ENCODE results near the gene TMEM235. TPM values are rescaled to one million over a fixed set of nuclear protein-coding genes. Genes with fewer than 3 reads are reported as not detected.

TMEM235 gene
- total and polyA plus RNA-seq, 11 donors: not detected

DNA sequence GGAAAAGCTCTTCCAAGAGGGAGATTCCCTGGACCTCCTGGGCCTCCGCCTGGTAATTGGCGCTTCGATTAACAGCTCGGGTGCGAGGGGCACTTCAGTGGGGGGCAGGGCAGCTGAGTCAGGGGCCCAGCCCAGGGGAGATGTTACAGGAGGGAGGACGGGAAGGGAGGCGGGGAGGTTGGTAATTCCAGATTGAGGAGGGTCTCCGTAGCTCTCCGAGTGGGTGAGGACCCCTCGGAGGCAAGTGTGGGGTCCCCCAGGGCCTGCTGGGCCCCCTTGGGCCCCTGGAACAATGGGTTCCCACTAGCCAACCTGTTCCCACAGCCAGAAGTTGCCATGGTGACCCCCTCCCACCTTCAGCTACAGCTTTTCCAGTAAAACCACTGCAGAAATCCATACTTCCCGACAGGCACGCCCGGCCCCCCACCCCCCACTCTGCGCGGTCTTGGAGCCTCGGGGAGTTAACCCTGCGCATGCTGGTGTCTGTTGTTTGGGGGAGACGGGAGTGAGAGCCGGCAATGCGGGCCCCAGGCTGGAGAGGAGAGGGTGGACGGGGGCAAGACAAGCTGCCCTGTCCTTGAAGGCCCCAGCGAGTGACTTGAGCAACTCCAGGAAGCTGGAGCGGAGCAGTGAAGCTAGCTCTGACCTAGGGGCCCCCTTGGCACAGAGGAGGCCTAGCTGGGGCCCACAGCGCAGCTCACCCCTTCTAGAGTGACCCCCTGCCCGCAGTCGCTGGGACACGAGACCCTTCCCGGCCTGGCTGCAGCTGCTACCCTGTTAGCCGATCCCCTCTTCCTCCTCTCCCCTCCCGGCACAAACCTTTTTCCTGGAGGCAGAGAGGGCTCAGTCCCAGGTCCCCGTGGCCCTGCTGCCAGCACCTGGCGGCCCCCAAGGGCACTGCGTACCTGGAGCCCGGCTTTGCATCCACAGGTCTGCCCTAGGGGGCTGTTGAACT, 37.8 kb downstream of the TMEM235 start:
- no peaks in the 10 kb centered on the region for H3K9me3 ChIP-seq
- TF ChIP-seq CTCF (IDR thresholded peaks at IDR 0.05) (no peak), POLR2A (IDR thresholded peaks at IDR 0.05) (no peak)
- no peak overlapping the region for H3K27ac ChIP-seq
- no peak for DNase-seq
- intact Hi-C loops (cut with DNase I): no loop called here
- peaks cover 0 to 12% (median 3%) of the 10 kb centered on the region in 12 donors for H3K4me1 ChIP-seq
- no peak for ATAC-seq
- WGBS, 4 donors: 56 to 62% (median 61%) methylated on average over 30 to 34 of the region's 34 CpGs
- H3K27me3 ChIP-seq: peaks cover 0 to 20% (median 2%) of the 10 kb centered on the region in 9 donors
- H3K4me3 ChIP-seq: no peak overlapping the region
- no peaks in the 10 kb centered on the region for H3K36me3 ChIP-seq

GRCh38 chr17:78269955-78270381, 38.5 kb downstream of the TMEM235 start:
- Histone ChIP-seq H3K9me3 (no peaks in the 10 kb centered on the region), H3K36me3 (no peaks in the 10 kb centered on the region), H3K27ac (no peak overlapping the region), H3K27me3 (peaks cover 0 to 20% (median 2%) of the 10 kb centered on the region in 9 donors), H3K4me1 (peaks cover 0 to 12% (median 3%) of the 10 kb centered on the region in 12 donors), H3K4me3 (no peak overlapping the region)
- no peak for ATAC-seq
- intact Hi-C loops (cut with DNase I): no loop called here
- no peak for DNase-seq
- 88 to 94% (median 92%) methylated on average over 8 of the region's 8 CpGs for WGBS, 4 donors
- TF ChIP-seq CTCF (IDR thresholded peaks at IDR 0.05): no peak
- no peak for TF ChIP-seq POLR2A (IDR thresholded peaks at IDR 0.05)

GRCh38 chr17:78271419-78272170, 40.2 kb downstream of the TMEM235 start:
- no peak overlapping the region for H3K27ac ChIP-seq
- 74 to 78% (median 75%) methylated on average over 12 of the region's 12 CpGs for WGBS, 4 donors
- intact Hi-C loops (cut with DNase I): no loop called here
- H3K36me3 ChIP-seq: no peaks in the 10 kb centered on the region
- TF ChIP-seq CTCF (IDR thresholded peaks at IDR 0.05) (no peak), POLR2A (IDR thresholded peaks at IDR 0.05) (no peak)
- H3K4me3 ChIP-seq: no peak overlapping the region
- H3K9me3 ChIP-seq: no peaks in the 10 kb centered on the region
- ATAC-seq (no peak), DNase-seq (no peak)
- peaks cover 0 to 12% (median 0%) of the 10 kb centered on the region in 12 donors for H3K4me1 ChIP-seq
- H3K27me3 ChIP-seq: peaks cover 0 to 20% (median 2%) of the 10 kb centered on the region in 9 donors

All from heart left ventricle (tissue), 16 donors.